ENCODE measurements around the gene ADD2.

Gene ADD2

DNA sequence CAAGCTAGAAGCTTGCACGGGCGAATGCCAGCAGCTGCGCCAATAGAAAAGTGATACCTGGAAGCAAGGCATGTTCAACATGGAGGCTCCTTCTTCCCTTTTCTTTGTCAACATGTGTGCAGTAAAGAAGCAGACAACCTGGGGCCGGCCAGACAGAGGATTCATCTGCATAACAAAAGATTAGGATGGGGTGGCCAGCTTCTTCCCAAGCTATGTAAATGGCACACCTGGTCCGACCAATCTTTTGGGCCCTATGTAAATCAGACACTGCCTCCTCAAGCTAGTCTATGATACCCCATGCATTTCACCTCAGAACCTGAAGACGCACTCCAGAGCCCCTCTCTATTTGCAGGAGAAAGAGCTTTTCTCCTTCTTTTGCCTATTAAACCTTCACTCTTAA lies 148.0 kb downstream of the ADD2 start:
- TF ChIP-seq CTCF (IDR thresholded peaks at IDR 0.05; ENCODE audit: low read depth, low read length, poor library complexity, severe bottlenecking) (no peak), EZH2phosphoT487 (IDR thresholded peaks at IDR 0.05; ENCODE audit: borderline replicate concordance, low read length) (no peak)
- Histone ChIP-seq H3K9me3 (ENCODE audit: control insufficient read depth, insufficient read depth, low read length) (no peaks in the 10 kb centered on the region), H3K79me2 (ENCODE audit: control insufficient read depth, low read length) (no peaks in the 10 kb centered on the region), H3K4me2 (ENCODE audit: low read length) (no peak overlapping the region), H4K20me1 (ENCODE audit: control insufficient read depth, insufficient read depth, low read depth, low read length) (no peaks in the 10 kb centered on the region), H3K27ac (ENCODE audit: low read depth, low read length) (no peak overlapping the region), H3K36me3 (ENCODE audit: control insufficient read depth, low read length) (no peaks in the 10 kb centered on the region), H3K4me1 (ENCODE audit: control insufficient read depth, low read length) (no peaks in the 10 kb centered on the region), H3K9me2 (replicated peaks; ENCODE audit: control insufficient read depth, low read length) (no peaks in the 10 kb centered on the region), H3K27me3 (ENCODE audit: control insufficient read depth, low read length) (peaks cover 10% of the 10 kb centered on the region; the same call in 1 of the 2 replicates), H3F3A (ENCODE audit: control insufficient read depth, insufficient read depth) (no peaks in the 10 kb centered on the region), H3K4me3 (ENCODE audit: low read length) (no peak overlapping the region)

DNA sequence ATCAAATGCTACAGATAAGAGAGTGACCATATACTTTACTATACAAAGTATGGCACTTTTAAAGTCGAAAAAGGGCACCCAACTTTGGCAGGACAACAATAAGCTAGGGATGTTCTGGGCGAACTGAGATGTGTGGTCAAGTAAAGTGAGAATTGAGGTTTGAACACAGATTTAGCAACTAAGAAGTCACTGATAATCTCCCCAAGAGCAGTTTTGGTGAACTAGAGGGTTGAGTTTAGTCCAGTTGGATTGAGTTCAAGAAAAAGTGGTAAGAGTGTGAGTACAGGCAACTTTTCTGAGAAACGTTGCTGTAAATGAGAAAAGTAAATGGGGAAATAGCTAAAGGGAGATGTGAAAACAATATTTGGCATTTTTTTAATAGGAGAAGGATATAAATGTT lies 148.8 kb downstream of the ADD2 start:
- Histone ChIP-seq H3K27me3 (ENCODE audit: control insufficient read depth, low read length) (peaks cover 10% of the 10 kb centered on the region; the same call in 1 of the 2 replicates), H3K9me2 (replicated peaks; ENCODE audit: control insufficient read depth, low read length) (no peaks in the 10 kb centered on the region), H3K4me1 (ENCODE audit: control insufficient read depth, low read length) (no peaks in the 10 kb centered on the region), H3K4me3 (ENCODE audit: low read length) (no peak overlapping the region), H3K27ac (ENCODE audit: low read depth, low read length) (no peak overlapping the region), H3F3A (ENCODE audit: control insufficient read depth, insufficient read depth) (no peaks in the 10 kb centered on the region), H3K36me3 (ENCODE audit: control insufficient read depth, low read length) (no peaks in the 10 kb centered on the region), H3K4me2 (ENCODE audit: low read length) (no peak overlapping the region), H3K79me2 (ENCODE audit: control insufficient read depth, low read length) (no peaks in the 10 kb centered on the region), H4K20me1 (ENCODE audit: control insufficient read depth, insufficient read depth, low read depth, low read length) (no peaks in the 10 kb centered on the region), H3K9me3 (ENCODE audit: control insufficient read depth, insufficient read depth, low read length) (no peaks in the 10 kb centered on the region)
- no peak for TF ChIP-seq EZH2phosphoT487 (IDR thresholded peaks at IDR 0.05; ENCODE audit: borderline replicate concordance, low read length)
- TF ChIP-seq CTCF (IDR thresholded peaks at IDR 0.05; ENCODE audit: low read depth, low read length, poor library complexity, severe bottlenecking) = no peak

DNA sequence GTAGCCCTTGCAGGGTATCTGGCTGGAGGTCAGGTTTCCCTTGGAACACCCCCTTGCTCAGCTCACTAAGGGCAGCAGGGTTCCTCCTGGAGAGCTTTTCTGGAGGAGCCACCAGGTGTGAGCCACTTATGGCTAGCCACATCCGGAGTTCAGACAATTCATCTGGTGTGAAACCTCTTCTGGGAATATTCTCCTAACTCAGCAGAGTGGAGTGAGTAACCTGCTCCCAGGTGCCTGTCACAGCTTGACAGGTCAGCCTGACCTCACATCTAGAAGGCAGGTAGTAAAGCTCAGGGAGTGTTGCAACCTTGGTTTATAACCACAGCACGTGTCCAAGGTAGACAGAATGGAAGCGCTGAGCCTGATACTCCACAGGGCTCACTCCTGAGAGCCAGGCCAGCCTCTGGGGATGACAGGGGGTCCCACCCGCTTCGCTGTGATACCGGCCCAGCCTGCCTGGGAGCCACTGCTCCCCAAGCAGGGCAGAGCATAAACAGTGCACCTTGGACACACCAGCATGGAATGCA lies 151.8 kb downstream of the ADD2 start:
- Histone ChIP-seq H3K4me1 (ENCODE audit: control insufficient read depth, low read length) (no peaks in the 10 kb centered on the region), H3K36me3 (ENCODE audit: control insufficient read depth, low read length) (no peaks in the 10 kb centered on the region), H3K4me2 (ENCODE audit: low read length) (no peak overlapping the region), H3F3A (ENCODE audit: control insufficient read depth, insufficient read depth) (no peaks in the 10 kb centered on the region), H3K79me2 (ENCODE audit: control insufficient read depth, low read length) (no peaks in the 10 kb centered on the region), H3K9me2 (replicated peaks; ENCODE audit: control insufficient read depth, low read length) (no peaks in the 10 kb centered on the region), H3K27ac (ENCODE audit: low read depth, low read length) (no peak overlapping the region), H3K9me3 (ENCODE audit: control insufficient read depth, insufficient read depth, low read length) (no peaks in the 10 kb centered on the region), H3K4me3 (ENCODE audit: low read length) (no peak overlapping the region), H4K20me1 (ENCODE audit: control insufficient read depth, insufficient read depth, low read depth, low read length) (no peaks in the 10 kb centered on the region), H3K27me3 (ENCODE audit: control insufficient read depth, low read length) (peaks cover 10% of the 10 kb centered on the region; the same call in 1 of the 2 replicates)
- TF ChIP-seq EZH2phosphoT487 (IDR thresholded peaks at IDR 0.05; ENCODE audit: borderline replicate concordance, low read length) (no peak), CTCF (IDR thresholded peaks at IDR 0.05; ENCODE audit: low read depth, low read length, poor library complexity, severe bottlenecking) (no peak)

Measured in DOHH2 (cell line).